Activated B cell treated with CpG ODN at 0.5 μM for 24 hours (primary cell): ENCODE results near the gene LSMEM2. TPM values are rescaled to one million over a fixed set of nuclear protein-coding genes. Genes with fewer than 3 reads are reported as not detected.
"Not testable (repeated sequence)": the region's sequence is repeated elsewhere in the genome, so short reads cannot be mapped to it uniquely, and the experiment has no call there.

Source experiments
- ATAC-seq: fragments of 200-7000 bp; cut with Tn5 transposase; one replicate; pipeline ENCODE4 v1.10.0; 2021; ENCODE audit warnings: low read depth, mild to moderate bottlenecking, moderate library complexity
- CTCF ChIA-PET: fragments of 350-600 bp; sonication (Branson Sonifier 250); formaldehyde crosslinking; loops from one replicate; lab custom pipeline; 2021; ENCODE audit warnings: antibody characterized with exemption; lab: Charles Lee
- POLR2A ChIA-PET: fragments of 350-600 bp; sonication (Branson Sonifier 250); formaldehyde crosslinking; loops from one replicate; lab custom pipeline; 2021; ENCODE audit warnings: antibody characterized with exemption; lab: Charles Lee
- DNase-seq: peaks from one replicate; pipeline ENCODE4 v3.0.0; 2022
- H3K27ac Mint-ChIP-seq: one replicate; pipeline ENCODE4 v1.8.0; 2020; ENCODE audit warnings: mixed read lengths
- H3K27me3 Mint-ChIP-seq: one replicate; pipeline ENCODE4 v1.8.0; 2021; ENCODE audit warnings: mixed read lengths
- H3K36me3 Mint-ChIP-seq: one replicate; pipeline ENCODE4 v1.8.0; 2021; ENCODE audit warnings: low read depth, mixed read lengths
- H3K4me1 Mint-ChIP-seq: one replicate; pipeline ENCODE4 v1.8.0; 2021; ENCODE audit warnings: mixed read lengths
- H3K4me3 Mint-ChIP-seq: one replicate; pipeline ENCODE4 v1.8.0; 2020; ENCODE audit warnings: mild to moderate bottlenecking, mixed read lengths
- H3K9me3 Mint-ChIP-seq: one replicate; pipeline ENCODE4 v1.8.0; 2020; ENCODE audit warnings: mixed read lengths
- intact Hi-C: fragments of 100-400 bp; cut with micrococcal nuclease; formaldehyde crosslinking; loops from one replicate; pipeline ENCODE4 v1.15.1; 2024
- total RNA-seq: library from RNA; stranded (reverse); gene quantifications from 2 replicates; pipeline ENCODE4 v1.2.3, GENCODE V29; 2022
- TF ChIP-seq, protein P1 (sequence below): fragments of 200-600 bp; IDR thresholded peaks from one replicate; pipeline ENCODE4 v1.8.0; 2022; ENCODE audit warnings: antibody characterized with exemption, mild to moderate bottlenecking

Gene LSMEM2
- total RNA-seq, 1 donor from 2014 or later, result not detected

DNA sequence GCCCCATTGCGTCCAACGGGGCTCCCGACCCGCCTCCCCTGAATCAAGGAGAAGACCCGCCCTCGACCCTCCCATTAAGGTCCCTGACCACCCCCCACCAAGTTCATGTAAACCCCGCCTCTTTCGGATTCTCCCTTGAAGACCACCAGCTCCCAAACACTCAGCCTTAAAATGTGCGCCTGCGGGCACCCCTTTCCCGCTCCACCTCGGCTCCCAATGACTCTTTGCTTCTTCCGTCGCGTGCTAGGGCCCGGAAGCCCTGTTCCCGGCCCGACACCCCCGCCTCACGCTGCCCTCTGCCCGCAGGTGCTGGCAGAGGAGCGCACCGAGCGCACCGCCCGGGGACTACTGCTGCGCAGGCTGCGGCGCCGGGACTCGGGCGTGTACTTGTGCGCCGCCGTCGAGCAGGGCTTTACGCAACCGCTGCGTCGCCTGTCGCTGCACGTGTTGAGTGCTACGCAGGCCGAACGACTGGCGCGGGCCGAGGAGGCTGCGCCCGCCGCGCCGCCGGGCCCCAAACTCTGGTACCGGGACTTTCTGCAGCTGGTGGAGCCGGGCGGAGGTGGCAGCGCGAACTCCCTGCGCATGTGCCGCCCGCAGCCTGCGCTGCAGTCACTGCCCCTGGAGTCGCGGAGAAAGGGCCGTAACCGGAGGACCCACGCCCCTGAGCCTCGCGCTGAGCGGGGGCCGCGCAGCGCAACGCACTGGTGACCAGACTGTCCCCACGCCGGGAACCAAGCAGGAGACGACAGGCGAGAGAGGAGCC lies 2.7 kb upstream of the LSMEM2 start:
- Mint-ChIP-seq H3K36me3 (no peaks in the 10 kb centered on the region), H3K27me3 (peaks cover 30% of the 10 kb centered on the region), H3K9me3 (no peaks in the 10 kb centered on the region), H3K27ac (no peak overlapping the region), H3K4me3 (no peak overlapping the region), H3K4me1 (peaks cover 25% of the 10 kb centered on the region)
- intact Hi-C loops, result no loop called here
- POLR2A ChIA-PET, result interaction anchor here (0.6 kb wide), 1 partner anchor 145 kb away, joined by 5 read pairs; no protein-coding TSS in a partner anchor
- TF ChIP-seq, protein P1, sequence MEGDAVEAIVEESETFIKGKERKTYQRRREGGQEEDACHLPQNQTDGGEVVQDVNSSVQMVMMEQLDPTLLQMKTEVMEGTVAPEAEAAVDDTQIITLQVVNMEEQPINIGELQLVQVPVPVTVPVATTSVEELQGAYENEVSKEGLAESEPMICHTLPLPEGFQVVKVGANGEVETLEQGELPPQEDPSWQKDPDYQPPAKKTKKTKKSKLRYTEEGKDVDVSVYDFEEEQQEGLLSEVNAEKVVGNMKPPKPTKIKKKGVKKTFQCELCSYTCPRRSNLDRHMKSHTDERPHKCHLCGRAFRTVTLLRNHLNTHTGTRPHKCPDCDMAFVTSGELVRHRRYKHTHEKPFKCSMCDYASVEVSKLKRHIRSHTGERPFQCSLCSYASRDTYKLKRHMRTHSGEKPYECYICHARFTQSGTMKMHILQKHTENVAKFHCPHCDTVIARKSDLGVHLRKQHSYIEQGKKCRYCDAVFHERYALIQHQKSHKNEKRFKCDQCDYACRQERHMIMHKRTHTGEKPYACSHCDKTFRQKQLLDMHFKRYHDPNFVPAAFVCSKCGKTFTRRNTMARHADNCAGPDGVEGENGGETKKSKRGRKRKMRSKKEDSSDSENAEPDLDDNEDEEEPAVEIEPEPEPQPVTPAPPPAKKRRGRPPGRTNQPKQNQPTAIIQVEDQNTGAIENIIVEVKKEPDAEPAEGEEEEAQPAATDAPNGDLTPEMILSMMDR, result no peak
- DNase-seq (no peak), ATAC-seq (no peak)
- CTCF ChIA-PET, result interaction anchor here (2.0 kb wide), 1 partner anchor 48 kb away, joined by 5 read pairs; no protein-coding TSS in a partner anchor

DNA sequence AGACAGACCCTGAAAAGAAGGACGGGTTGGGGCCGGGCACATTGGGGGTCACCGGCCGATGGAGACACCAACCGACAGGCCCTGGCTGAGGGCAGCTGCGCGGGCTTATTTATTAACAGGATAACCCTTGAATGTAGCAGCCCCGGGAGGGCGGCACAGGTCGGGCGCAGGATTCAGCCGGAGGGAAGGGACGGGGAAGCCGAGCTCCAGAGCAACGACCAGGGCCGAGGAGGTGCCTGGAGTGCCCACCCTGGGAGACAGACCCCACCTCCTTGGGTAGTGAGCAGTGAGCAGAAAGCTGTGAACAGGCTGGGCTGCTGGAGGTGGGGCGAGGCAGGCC lies 2.2 kb upstream of the LSMEM2 start:
- Mint-ChIP-seq H3K27ac (no peak overlapping the region), H3K36me3 (no peaks in the 10 kb centered on the region), H3K9me3 (no peaks in the 10 kb centered on the region), H3K27me3 (peaks cover 30% of the 10 kb centered on the region), H3K4me3 (no peak overlapping the region), H3K4me1 (peaks cover 25% of the 10 kb centered on the region)
- ATAC-seq (no peak), DNase-seq (no peak)
- intact Hi-C loops, result no loop called here
- TF ChIP-seq, protein P1, result no peak
- ChIA-PET CTCF (interaction anchor here (0.7 to 2.0 kb wide), 2 partner anchors 47 to 82 kb away, joined by 3 to 5 read pairs; no protein-coding TSS in a partner anchor), POLR2A (no interaction called here)

DNA sequence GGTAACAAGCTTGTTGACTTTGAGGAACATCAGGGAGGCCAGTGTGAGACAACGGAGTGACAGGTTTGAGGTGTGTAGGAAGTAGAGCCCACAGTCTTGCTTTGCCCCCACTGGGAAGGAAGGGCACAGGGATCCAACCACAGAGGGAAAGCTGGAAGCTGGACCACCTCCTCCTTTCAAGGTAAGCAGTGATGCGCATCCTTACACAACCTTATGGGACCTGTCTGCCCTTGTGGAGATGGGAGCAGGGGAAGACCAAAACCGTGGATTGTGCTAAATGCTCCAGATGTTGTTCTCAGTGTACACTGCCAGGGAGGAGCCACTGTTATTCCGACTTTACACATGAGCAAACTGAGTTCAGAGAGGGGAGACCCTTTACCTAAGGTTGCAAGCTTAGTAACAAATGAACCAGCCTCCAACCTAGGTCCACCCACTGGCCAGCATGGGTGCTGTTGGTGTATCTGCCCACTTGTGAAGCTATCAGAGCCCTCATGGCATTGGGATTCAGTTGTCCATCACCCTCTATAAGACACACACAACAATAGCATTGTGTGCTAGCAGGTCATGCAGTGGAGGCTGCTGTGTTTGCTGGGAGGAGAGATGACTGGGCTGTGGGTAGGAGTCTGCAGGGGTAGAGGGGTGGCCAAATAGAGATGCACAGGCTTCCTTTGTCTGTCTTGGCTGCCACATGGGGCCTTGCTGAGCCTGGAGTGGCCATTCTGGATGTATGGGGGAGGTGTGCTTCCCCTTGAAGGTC lies 586 bp upstream of the LSMEM2 start:
- no peaks in the 10 kb centered on the region for H3K36me3 Mint-ChIP-seq
- ATAC-seq, result no peak
- peaks cover 25% of the 10 kb centered on the region for H3K27me3 Mint-ChIP-seq
- intact Hi-C loops, result no loop called here
- H3K27ac Mint-ChIP-seq, result no peak overlapping the region
- TF ChIP-seq, protein P1, result no peak
- H3K4me1 Mint-ChIP-seq, result peaks cover 19% of the 10 kb centered on the region
- no peak for DNase-seq
- no peak overlapping the region for H3K4me3 Mint-ChIP-seq
- ChIA-PET POLR2A (no interaction called here), CTCF (interaction anchor here (1.4 kb wide), 1 partner anchor 83 kb away, joined by 3 read pairs; no protein-coding TSS in a partner anchor)
- H3K9me3 Mint-ChIP-seq, result no peaks in the 10 kb centered on the region

DNA sequence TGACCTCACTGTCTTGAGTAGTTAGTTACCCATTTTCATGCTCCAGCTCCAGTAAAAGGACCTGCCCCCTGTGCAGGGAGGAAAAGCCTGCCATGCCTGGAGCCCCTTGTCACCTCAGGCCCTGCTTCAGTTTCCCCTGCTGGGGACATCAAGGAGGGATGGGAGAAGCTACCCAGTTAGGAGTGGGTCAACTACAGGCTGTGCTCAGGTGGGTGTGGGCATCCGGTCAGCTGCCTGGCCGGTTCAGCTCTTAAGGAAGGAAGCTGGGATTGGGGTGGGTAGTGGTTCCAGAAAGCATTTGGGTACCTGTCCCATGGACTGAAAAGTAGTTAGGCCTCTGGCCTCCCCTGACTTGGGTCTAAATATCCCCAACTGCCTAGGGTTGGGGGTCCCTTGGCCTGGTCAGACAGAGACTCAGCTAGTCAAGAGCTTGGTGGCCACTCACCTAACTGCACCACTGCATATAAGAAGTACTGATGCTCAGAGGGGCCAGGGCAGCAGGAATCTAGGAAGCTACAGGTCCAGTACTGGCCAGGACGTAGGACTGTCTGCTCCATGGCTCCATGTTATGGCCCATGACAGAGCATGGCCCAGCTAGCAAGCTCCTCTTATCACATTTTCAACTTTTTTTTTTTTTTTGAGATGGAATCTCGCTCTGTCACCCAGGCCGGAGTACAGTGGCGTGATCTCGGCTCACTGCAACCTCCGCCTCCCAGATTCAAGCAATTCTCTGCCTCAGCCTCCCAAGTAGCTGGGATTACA lies 549 bp downstream of the LSMEM2 start:
- Mint-ChIP-seq H3K4me1 (peaks cover 13% of the 10 kb centered on the region), H3K36me3 (no peaks in the 10 kb centered on the region), H3K9me3 (no peaks in the 10 kb centered on the region), H3K27ac (no peak overlapping the region), H3K4me3 (no peak overlapping the region), H3K27me3 (peaks cover 19% of the 10 kb centered on the region)
- DNase-seq (no peak), ATAC-seq (no peak)
- POLR2A ChIA-PET, result interaction anchor here (0.7 to 1.6 kb wide), 2 partner anchors 13 to 42 kb away, joined by 4 to 7 read pairs; partner anchors contain the start of gene IFRD2
- intact Hi-C loops, result no loop called here
- TF ChIP-seq, protein P1, result no peak
- CTCF ChIA-PET, result interaction anchor here (0.7 to 1.4 kb wide), 3 partner anchors 12 to 84 kb away, joined by 3 read pairs; no protein-coding TSS in a partner anchor

DNA sequence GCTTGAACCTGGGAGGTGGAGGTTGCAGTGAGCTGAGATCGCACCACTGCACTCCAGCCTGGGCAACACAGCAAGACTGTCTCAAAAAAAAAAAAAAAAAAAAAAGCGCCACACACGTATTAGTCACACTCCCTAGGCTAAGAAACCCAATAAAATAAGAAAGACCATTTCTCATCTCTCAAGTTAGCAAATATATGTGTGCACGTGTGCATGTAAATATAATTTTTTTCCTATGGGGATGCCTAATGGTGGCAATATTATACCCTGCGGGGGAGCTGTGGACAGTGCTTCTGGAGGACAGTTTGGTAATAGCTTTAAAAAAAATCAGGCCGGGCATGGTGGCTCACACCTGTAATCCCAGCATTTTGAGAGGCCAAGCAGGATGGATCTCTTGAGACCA lies 5.2 kb downstream of the LSMEM2 start:
- CTCF ChIA-PET, DNase-seq, H3K4me3 Mint-ChIP-seq, POLR2A ChIA-PET, ATAC-seq, H3K9me3 Mint-ChIP-seq, H3K27ac Mint-ChIP-seq, H3K4me1 Mint-ChIP-seq, intact Hi-C loops, H3K27me3 Mint-ChIP-seq: not testable (repeated sequence)
- peaks cover 30% of the 10 kb centered on the region for H3K36me3 Mint-ChIP-seq
